ENCODE results near the gene CPEB3.
"Not testable (repeated sequence)": the region's sequence is repeated elsewhere in the genome, so short reads cannot be mapped to it uniquely, and the experiment has no call there.

The CPEB3 gene

DNA sequence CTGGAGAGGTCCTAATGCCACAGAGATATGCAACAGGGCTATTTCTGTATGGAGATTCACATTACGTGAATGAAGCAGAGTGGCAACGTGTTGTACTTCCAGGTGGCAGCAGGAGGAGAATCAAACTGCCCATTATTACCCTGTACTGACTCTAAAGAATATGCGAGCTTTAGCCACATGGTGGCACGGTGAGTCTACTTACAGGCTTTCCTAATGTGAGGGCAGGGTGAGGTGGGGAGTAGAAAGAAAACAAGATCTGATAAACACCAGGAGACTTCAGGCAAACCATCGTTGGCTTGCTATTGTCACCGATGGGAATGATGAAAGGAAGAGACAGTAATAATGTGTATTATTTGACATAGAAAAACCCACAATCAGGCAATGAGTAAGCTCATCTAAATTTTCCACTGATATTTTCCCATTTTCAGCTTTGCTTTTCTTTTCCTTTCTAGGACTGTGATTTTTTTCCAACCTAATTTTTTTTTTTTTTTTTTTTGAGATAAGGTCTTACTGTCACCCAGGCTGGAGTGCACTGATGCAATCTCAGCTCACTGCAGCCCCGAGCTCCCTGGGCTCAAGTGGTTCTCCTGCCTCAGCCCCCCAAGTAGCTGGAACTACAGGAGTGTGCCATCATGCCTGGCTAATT, 203.0 kb downstream of the CPEB3 start:
- peak; percentile 53 for DNase-seq

GRCh38 chr10:92082583-92083280, 208.1 kb downstream of the CPEB3 start:
- DNase-seq, result no peak

GRCh38 chr10:92081641-92082040, 209.2 kb downstream of the CPEB3 start:
- DNase-seq, result no peak

GRCh38 chr10:92080244-92080643, 210.6 kb downstream of the CPEB3 start:
- no peak for DNase-seq

- no peak for DNase-seq
Measured at GRCh38 chr10:92079003-92079402, 211.9 kb downstream of the CPEB3 start.

DNA sequence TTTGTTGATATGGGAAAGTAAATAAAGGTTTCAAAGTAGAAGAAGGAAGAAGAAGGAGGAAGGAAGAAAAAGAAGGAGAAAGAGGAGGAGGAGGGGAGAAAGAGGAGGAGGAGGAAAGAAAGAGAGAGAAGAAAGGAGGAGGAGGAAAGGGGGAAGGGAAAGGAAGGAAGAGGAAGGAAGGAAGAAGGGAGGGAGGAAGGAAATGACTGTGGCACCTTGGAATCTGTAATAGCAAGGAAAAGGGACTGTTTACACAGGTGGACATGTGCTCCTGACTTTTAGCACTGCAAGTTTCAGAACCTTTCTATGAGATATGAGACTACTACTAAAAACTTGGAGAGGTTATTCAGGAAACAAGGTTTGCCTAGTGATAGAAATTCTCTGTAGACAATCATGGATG, 214.2 kb downstream of the CPEB3 start:
- no peak for DNase-seq

DNA sequence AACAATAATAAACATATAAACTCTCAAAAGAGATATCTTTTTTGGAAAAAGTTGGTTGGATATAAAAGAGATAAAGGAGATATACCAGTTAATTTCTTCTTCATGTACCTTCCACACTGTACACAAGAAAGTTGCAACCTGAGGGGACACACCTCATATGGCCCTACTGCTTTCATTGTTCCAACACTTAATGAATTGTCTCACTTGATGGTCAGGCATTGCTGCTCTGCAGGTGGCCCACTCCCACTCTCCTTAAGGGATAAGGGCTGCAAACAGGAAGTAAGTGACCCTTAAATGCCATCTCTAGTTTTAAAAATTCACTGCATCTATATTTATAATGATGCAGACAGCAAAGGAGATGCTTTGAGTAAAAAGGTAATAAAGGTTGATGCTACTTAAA, 215.0 kb downstream of the CPEB3 start:
- DNase-seq, result no peak

DNA sequence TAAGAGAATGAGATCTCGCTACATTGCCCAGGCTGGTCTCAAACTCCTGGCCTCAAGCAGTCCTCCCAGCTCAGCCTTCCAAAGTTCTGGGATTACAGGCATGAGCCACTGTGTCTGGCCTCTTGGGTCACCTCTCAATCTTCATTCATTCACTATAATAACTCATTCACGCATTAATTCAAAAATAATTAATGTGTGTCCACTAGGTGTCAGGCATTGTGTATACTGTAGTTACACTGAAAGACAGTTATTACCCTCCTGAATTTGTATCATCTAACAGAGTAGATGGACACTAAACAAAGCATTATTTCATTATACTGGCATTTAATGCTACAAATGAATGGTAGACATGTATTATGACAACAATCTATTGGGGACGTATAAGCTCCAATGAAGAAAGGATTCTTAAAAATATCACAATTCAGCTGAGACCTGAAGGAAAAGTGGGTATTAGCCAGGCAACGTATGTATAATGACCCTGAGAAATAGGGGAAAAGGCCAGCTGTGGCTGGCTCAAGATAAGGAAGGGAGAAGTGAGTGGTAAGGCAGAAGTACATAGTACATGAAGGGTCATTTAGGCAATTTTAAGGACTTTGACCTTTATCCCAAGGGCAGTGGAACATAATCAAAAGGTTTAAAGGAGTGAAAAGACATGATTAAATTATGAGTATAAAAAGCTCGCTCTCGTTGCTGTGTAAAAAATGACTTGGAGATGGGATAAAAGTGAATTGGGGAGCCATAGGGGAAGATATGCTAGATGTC, 216.6 kb downstream of the CPEB3 start:
- no peak for DNase-seq

DNA sequence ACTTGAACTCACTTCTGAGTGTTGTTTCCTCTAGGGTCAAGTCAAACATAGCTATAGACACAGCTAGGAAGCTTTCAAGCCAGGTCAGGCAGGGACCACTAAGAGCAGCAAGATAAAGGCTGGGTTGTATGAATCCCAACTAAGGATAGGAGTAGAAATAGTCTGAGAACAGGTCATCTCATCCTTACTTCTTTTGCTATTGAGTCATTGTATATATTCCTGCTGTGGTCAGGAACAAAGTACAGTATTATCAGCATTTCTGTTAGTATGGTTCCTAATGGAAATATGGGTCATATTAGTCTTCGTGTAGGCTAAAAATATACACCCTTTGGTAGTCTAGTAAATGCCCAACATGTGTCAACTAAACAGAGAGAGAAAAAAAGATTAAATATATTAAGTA, 222.0 kb downstream of the CPEB3 start:
- DNase-seq, result no peak

DNA sequence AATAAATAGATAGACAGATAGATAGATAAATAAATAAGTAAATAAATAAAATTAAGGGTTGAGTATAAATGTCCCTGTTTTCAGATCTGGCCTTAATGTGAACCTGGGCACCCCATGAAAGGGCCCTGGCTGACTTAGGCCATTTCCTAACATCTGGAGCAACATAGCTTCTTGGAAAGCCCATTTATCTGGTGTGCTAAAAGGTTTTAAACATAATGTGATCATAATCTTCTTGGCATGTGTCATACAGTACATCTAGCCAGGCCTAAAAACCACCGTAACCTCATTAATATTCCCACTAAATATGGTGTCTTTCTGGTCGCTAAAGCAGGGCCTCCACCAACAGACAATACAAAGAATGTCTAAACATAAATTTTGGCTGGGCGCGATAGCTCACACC, 224.5 kb downstream of the CPEB3 start:
- DNase-seq, result no peak

GRCh38 chr10:92064506-92064905, 226.4 kb downstream of the CPEB3 start:
- DNase-seq, result no peak

GRCh38 chr10:92062273-92062672, 228.6 kb downstream of the CPEB3 start:
- no peak for DNase-seq

GRCh38 chr10:92054807-92055206, 236.1 kb downstream of the CPEB3 start:
- DNase-seq, result no peak

- no peak for DNase-seq
Measured at GRCh38 chr10:92052741-92053140, 238.1 kb downstream of the CPEB3 start.

GRCh38 chr10:92052088-92052487, 238.8 kb downstream of the CPEB3 start:
- no peak for DNase-seq

DNA sequence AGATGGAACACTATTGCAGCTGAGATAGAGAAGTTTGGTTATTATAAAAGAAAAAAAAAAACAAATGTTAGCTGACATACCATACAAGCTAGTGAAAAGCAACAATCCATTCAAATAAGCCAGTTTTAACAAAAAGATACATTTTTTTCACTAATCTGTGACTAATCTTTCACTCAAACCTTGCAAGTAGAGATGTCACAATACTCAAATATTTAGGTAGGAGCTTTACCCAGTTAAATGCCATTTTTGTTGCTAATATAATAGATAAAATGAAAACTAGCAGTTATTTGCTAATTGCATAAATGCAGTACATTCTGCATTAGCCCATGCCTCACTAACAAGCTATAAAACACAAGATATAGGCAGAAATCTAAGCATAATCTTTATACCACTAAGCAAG, 243.7 kb downstream of the CPEB3 start:
- no peak for DNase-seq

- no peak for DNase-seq
Measured at GRCh38 chr10:92045641-92046106, 245.2 kb downstream of the CPEB3 start.

DNA sequence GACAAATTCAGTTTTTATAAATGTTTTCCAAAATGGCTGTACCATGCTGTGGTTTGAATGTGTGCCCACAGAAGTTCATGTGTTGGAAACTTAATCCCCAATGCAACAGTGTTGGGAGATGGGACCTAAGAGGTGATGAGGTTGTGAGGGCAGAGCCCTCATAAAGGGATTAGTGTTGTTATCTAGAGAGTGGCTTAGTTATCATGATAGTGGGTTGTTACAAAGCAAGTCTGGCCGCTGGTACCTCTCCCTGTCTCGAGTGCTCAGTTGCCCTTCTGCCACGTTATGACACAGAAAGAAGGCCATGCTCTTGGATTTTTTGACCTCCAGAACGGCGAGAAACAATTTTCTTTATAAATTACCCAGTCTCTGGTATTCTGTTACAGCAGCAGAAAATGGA, 248.3 kb downstream of the CPEB3 start:
- DNase-seq, result no peak

- DNase-seq, result no peak
Measured at GRCh38 chr10:92038949-92039348, 251.9 kb downstream of the CPEB3 start.

- DNase-seq, result not testable (repeated sequence)
Measured at GRCh38 chr10:92033070-92033469, 257.8 kb downstream of the CPEB3 start.

DNA sequence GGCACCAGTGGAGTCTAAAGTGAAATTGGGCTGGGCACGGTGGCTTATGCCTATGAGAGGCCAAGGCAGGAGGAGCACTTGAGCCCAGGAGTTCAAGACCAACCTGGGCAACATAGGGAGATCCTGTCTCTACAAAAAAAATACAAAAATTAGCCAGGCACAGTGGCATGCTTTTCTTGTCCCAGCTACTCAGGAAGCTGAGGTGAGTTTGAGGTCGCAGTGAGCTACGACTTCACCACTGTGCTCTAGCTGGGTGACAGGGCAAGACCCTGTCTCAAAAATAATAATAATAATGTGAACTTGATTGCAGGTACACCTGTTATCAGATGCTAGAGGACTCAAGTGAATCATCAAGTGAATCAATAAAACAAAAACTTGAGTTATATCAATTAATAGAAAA, 259.3 kb downstream of the CPEB3 start:
- no peak for DNase-seq

DNA sequence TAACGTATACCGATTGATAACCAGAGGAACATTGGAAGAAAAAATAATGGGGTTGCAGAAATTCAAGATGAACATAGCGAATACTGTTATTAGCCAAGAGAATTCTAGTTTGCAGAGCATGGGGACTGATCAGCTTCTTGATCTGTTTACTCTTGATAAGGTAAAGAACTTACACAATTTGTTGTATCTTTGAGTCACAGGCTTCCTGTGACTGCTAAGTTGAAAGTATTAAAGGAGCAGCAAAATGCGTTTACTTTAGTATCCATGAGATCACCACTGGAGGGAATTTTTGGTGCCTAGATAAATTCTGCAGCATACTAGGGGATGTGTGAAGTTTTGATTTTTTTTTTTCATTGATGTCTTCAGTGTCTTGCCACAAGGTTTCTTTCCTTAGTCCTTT, 263.7 kb downstream of the CPEB3 start:
- no peak for DNase-seq

DNA sequence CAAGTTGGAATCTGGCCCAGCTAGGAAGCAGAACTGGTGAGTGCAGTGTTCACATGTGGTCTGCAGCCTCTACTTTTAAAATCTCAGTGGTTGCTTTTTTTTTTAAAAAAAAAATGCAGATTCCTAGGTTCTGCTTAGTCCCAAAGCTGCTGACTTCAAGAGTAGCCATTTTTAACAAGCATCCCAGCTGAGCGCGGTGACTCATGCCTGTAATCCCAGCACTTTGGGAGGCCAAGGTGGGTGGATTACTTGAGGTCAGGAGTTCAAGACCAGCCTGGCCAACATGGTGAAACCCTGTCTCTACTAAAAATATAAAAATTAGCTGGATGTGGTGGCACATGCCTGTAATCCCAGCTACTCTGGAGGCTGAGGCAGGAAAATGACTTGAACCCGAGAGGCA, 265.5 kb downstream of the CPEB3 start:
- DNase-seq, result not testable (repeated sequence)

GRCh38 chr10:92024700-92025099, 266.2 kb downstream of the CPEB3 start:
- DNase-seq, result no peak

Data from activated CD8-positive, alpha-beta memory T cell treated with anti-CD3 and anti-CD28 coated beads, Interleukin-2, amount 50 U/mL, for 48 hours (primary cell).